Pancreas (tissue), 10 donors: ENCODE data around the gene INCENP. TPM values are rescaled to one million over a fixed set of nuclear protein-coding genes. Genes with fewer than 3 reads are reported as not detected.
"Not testable (repeated sequence)": the region's sequence is repeated elsewhere in the genome, so short reads cannot be mapped to it uniquely, and the experiment has no call there.

ENCODE experiments used
- ATAC-seq, 4 donors: fragments of 200-7000 bp; cut with Tn5 transposase; one replicate each; pipeline versions ENCODE4 v1.8.0 to v1.9.1; 2020; ENCODE audit warnings: mild to moderate bottlenecking in 4 of 4, moderate library complexity in 4 of 4
- DNase-seq, 6 donors: peaks; one replicate each; pipeline ENCODE4 v3.0.0-alpha.2; 2020
- FAIRE-seq: peaks from 2 replicates; lab custom pipeline; 2012; peaks lifted over from hg19 to GRCh38; lab: Jason Lieb, UNC
- H3K27ac ChIP-seq, 4 donors: fragments of 200-600 bp; sonication (generic); 1 replicate in 3 of 4; 2 replicates in 1 of 4; pipeline versions ENCODE4 v1.5.0 to v1.8.0; 2020
- H3K27me3 ChIP-seq, 4 donors: fragments of 200-600 bp; one replicate each; pipeline ENCODE4 v1.8.0; 2021
- H3K36me3 ChIP-seq, 3 donors: fragments of 200-600 bp; sonication (generic) in 1 of 3; one replicate each; pipeline versions ENCODE4 v1.5.0 to v1.8.0; 2020 to 2021
- H3K4me1 ChIP-seq, 3 donors: fragments of 200-600 bp; one replicate each; pipeline ENCODE4 v1.8.0; 2021
- H3K4me3 ChIP-seq, 4 donors: fragments of 200-600 bp; sonication (generic) in 2 of 4; one replicate each; pipeline versions ENCODE4 v1.5.0 to v1.8.0; 2020 to 2021
- H3K9me3 ChIP-seq, 4 donors: fragments of 200-600 bp; one replicate each; pipeline ENCODE4 v1.8.0; 2021
- CTCF ChIP-seq, 4 donors: fragments of 200-600 bp; sonication (generic) in 3 of 4; IDR thresholded peaks; one replicate each; pipeline versions ENCODE4 v1.5.0 to v1.8.0; 2021; ENCODE audit warnings: antibody characterized with exemption in 4 of 4
- WGBS, 2 donors: extraction: QIAGEN DNeasy Blood & Tissue Kit; methylation state at CpG; one replicate each; pipeline ENCODE4 v1.1.7; 2013; 5-methylcytosine and 5-hydroxymethylcytosine counted together
- intact Hi-C, 3 donors: fragments of 100-400 bp; cut with DNase I; formaldehyde crosslinking; loops; one replicate each; pipeline versions ENCODE4 v1.11.1 to v1.14.2; 2022
- polyA plus RNA-seq, 2 donors: library from polyadenylated mRNA; stranded (reverse); fragments of 200-250 nt; gene quantifications; one replicate each; pipeline ENCODE4 v1.2.3, GENCODE V29; 2013
- total RNA-seq, 6 donors: library from RNA; stranded (reverse); fragmentation: NEBNext Ultra II Directional in 4 of 6; extraction: Animal tissue kit (Norgen Biotek cat#: 25700) in 4 of 6; gene quantifications; one replicate each; pipeline versions ENCODE4 v1.2.1 to v1.2.4, GENCODE V29; 2021 to 2023
- donor health status: healthy with polysubstance abuse.
- donor health status: DM: no; HTN: no; CAD: no; lungs with moderate emphysema.
- donor health status: DM: no; HTN: no; CAD: no.
- donor health status: control.
- donor health status: control.
- donor health status: Bipolar disorder and iron deficiency.
- donor health status: DM: yes; HTN: yes; CAD: no.
- donor health status: DM: no; HTN: no; CAD: no.
- donor health status: DM: no; HTN: no; CAD: no.
- donor health status: DM: yes; HTN: yes; CAD: no.

Gene INCENP
- total and polyA plus RNA-seq, 8 donors = 3.7 to 15.0 (median 7.0) TPM

- no peak for FAIRE-seq
Observed at GRCh38 chr11:62082292-62082657, 41.5 kb upstream of the INCENP start.

GRCh38 chr11:62084801-62085200 is 39.0 kb upstream of the INCENP start:
- H3K9me3 ChIP-seq, ATAC-seq, H3K27ac ChIP-seq, H3K36me3 ChIP-seq, DNase-seq, H3K27me3 ChIP-seq, H3K4me1 ChIP-seq, FAIRE-seq, H3K4me3 ChIP-seq: not testable (repeated sequence)
- WGBS, 2 donors = 82 to 92% methylated on average over 6 of the region's 6 CpGs
- intact Hi-C loops = loop anchor here in 1 of 3 donors (5.0 to 10.0 kb wide), 2 partner anchors 188 to 280 kb away; no protein-coding TSS in a partner anchor

More at GRCh38 chr11:62082292-62082657, 41.5 kb upstream of the INCENP start:
- ATAC-seq (no peak), DNase-seq (no peak)
- H3K36me3 ChIP-seq = no peaks in the 10 kb centered on the region
- H3K27ac ChIP-seq = no peak overlapping the region
- TF ChIP-seq CTCF (IDR thresholded peaks at IDR 0.05) = no peak
- no peaks in the 10 kb centered on the region for H3K27me3 ChIP-seq
- intact Hi-C loops = loop anchor here in 1 of 3 donors (5.0 to 10.0 kb wide), 2 partner anchors 185 to 277 kb away; no protein-coding TSS in a partner anchor
- H3K9me3 ChIP-seq = no peaks in the 10 kb centered on the region
- WGBS, 2 donors = 23 to 26% methylated on average over 7 of the region's 7 CpGs
- H3K4me3 ChIP-seq = no peak overlapping the region
- no peaks in the 10 kb centered on the region for H3K4me1 ChIP-seq

DNA sequence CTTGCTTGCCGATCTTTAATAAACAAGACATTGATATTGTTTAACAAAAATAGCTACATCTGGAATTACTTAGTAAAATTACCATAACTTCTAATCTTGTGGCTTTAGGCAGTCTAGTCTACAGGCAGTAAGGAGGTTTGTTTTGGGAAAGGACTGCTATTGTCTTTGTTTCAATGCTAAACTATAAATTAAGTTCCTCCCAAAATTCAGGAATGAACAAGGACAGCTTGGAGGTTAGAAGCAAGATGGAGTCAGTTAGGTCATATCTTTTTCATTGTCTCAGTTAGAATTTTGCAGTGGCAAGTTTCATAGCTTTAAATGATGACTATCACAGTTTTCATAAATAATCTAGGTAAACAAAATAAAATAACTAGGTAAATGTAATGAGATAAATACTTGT is 36.1 kb upstream of the INCENP start:
- WGBS, 2 donors = 88 to 95% methylated on average over 1 of the region's 1 CpG
- no peak for TF ChIP-seq CTCF (IDR thresholded peaks at IDR 0.05)
- intact Hi-C loops = loop anchor here in 1 of 3 donors (10.0 kb wide), 1 partner anchor 283 kb away; no protein-coding TSS in a partner anchor
- no peaks in the 10 kb centered on the region for H3K36me3 ChIP-seq
- no peaks in the 10 kb centered on the region for H3K9me3 ChIP-seq
- no peaks in the 10 kb centered on the region for H3K27me3 ChIP-seq
- no peaks in the 10 kb centered on the region for H3K4me1 ChIP-seq
- no peak overlapping the region for H3K4me3 ChIP-seq
- DNase-seq = no peak
- ATAC-seq = no peak
- H3K27ac ChIP-seq = no peak overlapping the region
- no peak for FAIRE-seq

GRCh38 chr11:62088331-62088933 is 35.4 kb upstream of the INCENP start:
- no peaks in the 10 kb centered on the region for H3K9me3 ChIP-seq
- no peak for FAIRE-seq
- no peak overlapping the region for H3K4me3 ChIP-seq
- ATAC-seq = no peak
- H3K4me1 ChIP-seq = no peaks in the 10 kb centered on the region
- WGBS, 2 donors = 19 to 21% methylated on average over 1 of the region's 1 CpG
- no peak for DNase-seq
- intact Hi-C loops = loop anchor here in 1 of 3 donors (10.0 kb wide), 1 partner anchor 284 kb away; no protein-coding TSS in a partner anchor
- H3K36me3 ChIP-seq = no peaks in the 10 kb centered on the region
- H3K27me3 ChIP-seq = no peaks in the 10 kb centered on the region
- TF ChIP-seq CTCF (IDR thresholded peaks at IDR 0.05) = no peak
- H3K27ac ChIP-seq = no peak overlapping the region

- Histone ChIP-seq H3K9me3 (no peaks in the 10 kb centered on the region), H3K27me3 (no peaks in the 10 kb centered on the region), H3K4me3 (no peak overlapping the region), H3K4me1 (peaks cover 0 to 5% (median 0%) of the 10 kb centered on the region in 3 donors), H3K36me3 (no peaks in the 10 kb centered on the region), H3K27ac (no peak overlapping the region)
- FAIRE-seq (no peak), DNase-seq (no peak), ATAC-seq (no peak)
- intact Hi-C loops = no loop called here
- no peak for TF ChIP-seq CTCF (IDR thresholded peaks at IDR 0.05)
Observed at GRCh38 chr11:62103141-62103540, 20.7 kb upstream of the INCENP start.
